ENCODE results near the gene TACO1. TPM values are rescaled to one million over a fixed set of nuclear protein-coding genes. Genes with fewer than 3 reads are reported as not detected.

The TACO1 gene
- total and polyA plus RNA-seq, 4 donors = 11.1 to 20.7 (median 17.5) TPM

GRCh38 chr17:63613663-63614062, 13.0 kb downstream of the TACO1 start:
- TF ChIP-seq CTCF (IDR thresholded peaks at IDR 0.05; ENCODE audit: control extremely low read depth, extremely low read depth) = no peak
- H3K4me1 ChIP-seq (ENCODE audit: control insufficient read depth in 5 of 5, insufficient read depth in 5 of 5, low read length in 5 of 5) = no peaks in the 10 kb centered on the region
- H3K9me3 ChIP-seq (ENCODE audit: control insufficient read depth in 4 of 4, insufficient read depth in 3 of 4, low read length in 3 of 4) = no peaks in the 10 kb centered on the region
- peaks cover 0 to 4% (median under 1%) of the 10 kb centered on the region in 4 donors for H3K36me3 ChIP-seq (ENCODE audit: control insufficient read depth in 4 of 4, insufficient read depth in 4 of 4, low read length in 4 of 4)
- DNase-seq (peak in 1 of 3 donors; percentile 12), ATAC-seq (ENCODE audit: insufficient read depth, low FRiP score) (no peak)
- H3K27me3 ChIP-seq (ENCODE audit: control insufficient read depth in 3 of 3, insufficient read depth in 3 of 3, low read length in 2 of 3) = no peaks in the 10 kb centered on the region
- H3K9ac ChIP-seq (ENCODE audit: insufficient read depth in 1 of 2, low read length in 2 of 2) = no peak overlapping the region
- WGBS, 2 donors = 64 to 91% methylated on average over 2 of the region's 2 CpGs
- H3K4me3 ChIP-seq = no peak overlapping the region
- H3K27ac ChIP-seq (ENCODE audit: low read depth in 1 of 2, low read length in 1 of 2) = no peak overlapping the region

GRCh38 chr17:63621229-63621683, 20.6 kb downstream of the TACO1 start:
- peak overlapping the region; percentile 85 to 94 for H3K27ac ChIP-seq (ENCODE audit: low read depth in 1 of 2, low read length in 1 of 2)
- DNase-seq = no peak
- H3K36me3 ChIP-seq (ENCODE audit: control insufficient read depth in 4 of 4, insufficient read depth in 4 of 4, low read length in 4 of 4) = no peaks in the 10 kb centered on the region
- WGBS, 2 donors = 8 to 16% methylated on average over 10 of the region's 10 CpGs
- H3K4me3 ChIP-seq = peak overlapping the region; percentile 53
- no peak overlapping the region for H3K9ac ChIP-seq (ENCODE audit: insufficient read depth in 1 of 2, low read length in 2 of 2)
- H3K9me3 ChIP-seq (ENCODE audit: control insufficient read depth in 4 of 4, insufficient read depth in 3 of 4, low read length in 3 of 4) = no peaks in the 10 kb centered on the region
- peaks cover 0 to 24% (median 10%) of the 10 kb centered on the region in 5 donors for H3K4me1 ChIP-seq (ENCODE audit: control insufficient read depth in 5 of 5, insufficient read depth in 5 of 5, low read length in 5 of 5)
- no peaks in the 10 kb centered on the region for H3K27me3 ChIP-seq (ENCODE audit: control insufficient read depth in 3 of 3, insufficient read depth in 3 of 3, low read length in 2 of 3)
- no peak for TF ChIP-seq CTCF (IDR thresholded peaks at IDR 0.05; ENCODE audit: control extremely low read depth, extremely low read depth)
- ATAC-seq (ENCODE audit: insufficient read depth, low FRiP score) = no peak

- ATAC-seq (ENCODE audit: insufficient read depth, low FRiP score) (peak; percentile 94), DNase-seq (peak; percentile 100)
- Histone ChIP-seq H3K4me1 (ENCODE audit: control insufficient read depth in 5 of 5, insufficient read depth in 5 of 5, low read length in 5 of 5) (peaks cover 2 to 31% (median 15%) of the 10 kb centered on the region in 5 donors), H3K4me3 (peak within 1 kb of the TSS; percentile 89), H3K27ac (ENCODE audit: low read depth in 1 of 2, low read length in 1 of 2) (peak within 1 kb of the TSS; percentile 95 to 97), H3K27me3 (ENCODE audit: control insufficient read depth in 3 of 3, insufficient read depth in 3 of 3, low read length in 2 of 3) (no peaks in the 10 kb centered on the region), H3K9me3 (ENCODE audit: control insufficient read depth in 4 of 4, insufficient read depth in 3 of 4, low read length in 3 of 4) (no peaks in the 10 kb centered on the region), H3K9ac (ENCODE audit: insufficient read depth in 1 of 2, low read length in 2 of 2) (peak within 1 kb of the TSS in 1 of 2 donors; percentile 63), H3K36me3 (ENCODE audit: control insufficient read depth in 4 of 4, insufficient read depth in 4 of 4, low read length in 4 of 4) (no peaks in the 10 kb centered on the region)
- 0% methylated on average over 55 to 75 of the region's 75 CpGs for WGBS, 2 donors
- no peak for TF ChIP-seq CTCF (IDR thresholded peaks at IDR 0.05; ENCODE audit: control extremely low read depth, extremely low read depth)
Observed at GRCh38 chr17:63621684-63622573, 21.2 kb downstream of the TACO1 start, which contains the start of gene MAP3K3. Gene MAP3K3 (plus strand): TSS chr17:63622417. CDS start chr17:63622760, 343 bp downstream.
